Naive thymus-derived CD8-positive, alpha-beta T cell (primary cell): ENCODE measurements around the gene UBE3B. TPM values are rescaled to one million over a fixed set of nuclear protein-coding genes. Genes with fewer than 3 reads are reported as not detected.

ENCODE experiments used
- ATAC-seq, 2 donors: fragments of 150-1000 bp; cut with Tn5 transposase in 1 of 2; sonication (Bioruptor Pico), chemical (Tn5 transposase) in 1 of 2; 1 replicate in 1 of 2; 2 replicates in 1 of 2; pipeline ENCODE4 v1.10.0; 2021; ENCODE audit warnings: mild to moderate bottlenecking in 2 of 2, moderate library complexity in 2 of 2
- POLR2A ChIA-PET: fragments of 350-600 bp; sonication (Branson Sonifier 250); formaldehyde crosslinking; loops from one replicate; lab custom pipeline; 2021; ENCODE audit warnings: antibody characterized with exemption; lab: Charles Lee
- DNase-seq, 10 donors: peaks; one replicate each; pipeline versions ENCODE4 v3.0.0 to v3.0.0-alpha.2; 2020 to 2022
- H3K27ac Mint-ChIP-seq, 10 donors: one replicate each; pipeline ENCODE4 v1.8.0; 2020 to 2022; ENCODE audit warnings: mild to moderate bottlenecking in 10 of 10, mixed read lengths in 10 of 10, moderate library complexity in 4 of 10, inconsistent platforms in 1 of 10
- H3K27me3 Mint-ChIP-seq, 5 donors: one replicate each; pipeline ENCODE4 v1.8.0; 2021 to 2022; ENCODE audit warnings: mixed read lengths in 5 of 5
- H3K36me3 Mint-ChIP-seq, 3 donors: one replicate each; pipeline ENCODE4 v1.8.0; 2020 to 2022; ENCODE audit warnings: mixed read lengths in 3 of 3, mild to moderate bottlenecking in 2 of 3, inconsistent platforms in 1 of 3
- H3K4me1 Mint-ChIP-seq, 4 donors: one replicate each; pipeline ENCODE4 v1.8.0; 2021 to 2022; ENCODE audit warnings: mixed read lengths in 4 of 4
- H3K4me3 Mint-ChIP-seq, 10 donors: one replicate each; pipeline ENCODE4 v1.8.0; 2020 to 2022; ENCODE audit warnings: mild to moderate bottlenecking in 10 of 10, mixed read lengths in 10 of 10, moderate library complexity in 6 of 10, inconsistent platforms in 1 of 10
- H3K9me3 Mint-ChIP-seq, 9 donors: one replicate each; pipeline ENCODE4 v1.8.0; 2020 to 2022; ENCODE audit warnings: mixed read lengths in 9 of 9, mild to moderate bottlenecking in 3 of 9, inconsistent platforms in 1 of 9, moderate library complexity in 1 of 9
- polyA plus RNA-seq, 3 donors: library from polyadenylated mRNA; unstranded; fragments of 300-500 nt; fragmentation: Illumina TruSeq; gene quantifications; one replicate each; pipeline ENCODE4 v1.2.3, GENCODE V29; 2021
- total RNA-seq, 8 experiments: library from RNA in 2 of 8; stranded (reverse) in 2 of 8; gene quantifications; one replicate each; pipeline ENCODE4 v1.2.3 and lab custom pipeline; 2021 to 2026

Gene UBE3B
- total and polyA plus RNA-seq, 5 experiments from 2014 or later = 14.0 to 48.7 (median 19.4) TPM

- Mint-ChIP-seq H3K9me3 (no peaks in the 10 kb centered on the region), H3K4me3 (no peak overlapping the region), H3K27me3 (peaks cover 7 to 23% (median 8%) of the 10 kb centered on the region in 5 donors), H3K27ac (no peak overlapping the region), H3K4me1 (peaks cover 4 to 35% (median 9%) of the 10 kb centered on the region in 4 donors), H3K36me3 (no peaks in the 10 kb centered on the region)
- DNase-seq = no peak
- ATAC-seq = no peak
- POLR2A ChIA-PET = no interaction called here
These were observed 65.4 kb downstream of the UBE3B start for GRCh38 chr12:109542876-109543275.

- DNase-seq (peak in 1 of 10 donors; percentile 6), ATAC-seq (no peak)
- no peaks in the 10 kb centered on the region for H3K36me3 Mint-ChIP-seq
- H3K27ac Mint-ChIP-seq = peak overlapping the region in 2 of 10 donors; percentile 42 to 76
- no peaks in the 10 kb centered on the region for H3K9me3 Mint-ChIP-seq
- H3K4me1 Mint-ChIP-seq = peaks cover 4 to 37% (median 9%) of the 10 kb centered on the region in 4 donors
- H3K27me3 Mint-ChIP-seq = peaks cover 7 to 31% (median 10%) of the 10 kb centered on the region in 5 donors
- H3K4me3 Mint-ChIP-seq = peak overlapping the region in 2 of 10 donors; percentile 17 to 69
- POLR2A ChIA-PET = no interaction called here
These were observed 67.6 kb downstream of the UBE3B start for GRCh38 chr12:109544955-109545531.

- no peak overlapping the region for H3K4me3 Mint-ChIP-seq
- ATAC-seq (no peak), DNase-seq (no peak)
- POLR2A ChIA-PET = no interaction called here
- H3K4me1 Mint-ChIP-seq = peaks cover 4 to 37% (median 9%) of the 10 kb centered on the region in 4 donors
- no peaks in the 10 kb centered on the region for H3K36me3 Mint-ChIP-seq
- H3K9me3 Mint-ChIP-seq = no peaks in the 10 kb centered on the region
- H3K27ac Mint-ChIP-seq = no peak overlapping the region
- H3K27me3 Mint-ChIP-seq = peaks cover 7 to 31% (median 10%) of the 10 kb centered on the region in 5 donors
These were observed 68.4 kb downstream of the UBE3B start for GRCh38 chr12:109545826-109546225.

- Mint-ChIP-seq H3K9me3 (no peaks in the 10 kb centered on the region), H3K4me3 (no peak overlapping the region), H3K27me3 (peaks cover 7 to 31% (median 10%) of the 10 kb centered on the region in 5 donors), H3K27ac (no peak overlapping the region), H3K4me1 (peaks cover 4 to 37% (median 9%) of the 10 kb centered on the region in 4 donors), H3K36me3 (no peaks in the 10 kb centered on the region)
- ATAC-seq (no peak), DNase-seq (no peak)
- POLR2A ChIA-PET = no interaction called here
These were observed 69.9 kb downstream of the UBE3B start for GRCh38 chr12:109547286-109547685.

GRCh38 chr12:109548258-109548657, 70.8 kb downstream of the UBE3B start:
- H3K27me3 Mint-ChIP-seq = peaks cover 7 to 31% (median 10%) of the 10 kb centered on the region in 5 donors
- H3K27ac Mint-ChIP-seq = no peak overlapping the region
- H3K4me1 Mint-ChIP-seq = peaks cover 4 to 31% (median 9%) of the 10 kb centered on the region in 4 donors
- no peaks in the 10 kb centered on the region for H3K36me3 Mint-ChIP-seq
- ATAC-seq (no peak), DNase-seq (no peak)
- H3K9me3 Mint-ChIP-seq = no peaks in the 10 kb centered on the region
- POLR2A ChIA-PET = no interaction called here
- H3K4me3 Mint-ChIP-seq = no peak overlapping the region

- DNase-seq = peak in 1 of 10 donors; percentile 36
- no peaks in the 10 kb centered on the region for H3K9me3 Mint-ChIP-seq
- H3K4me1 Mint-ChIP-seq = peaks cover 4 to 23% (median 7%) of the 10 kb centered on the region in 4 donors
- no peak for ATAC-seq
- POLR2A ChIA-PET = no interaction called here
- H3K36me3 Mint-ChIP-seq = no peaks in the 10 kb centered on the region
- peaks cover 7 to 29% (median 10%) of the 10 kb centered on the region in 5 donors for H3K27me3 Mint-ChIP-seq
- no peak overlapping the region for H3K4me3 Mint-ChIP-seq
- no peak overlapping the region for H3K27ac Mint-ChIP-seq
These were observed 72.3 kb downstream of the UBE3B start for GRCh38 chr12:109549613-109550270.

GRCh38 chr12:109550281-109550680, 72.8 kb downstream of the UBE3B start:
- Mint-ChIP-seq H3K9me3 (no peaks in the 10 kb centered on the region), H3K4me3 (no peak overlapping the region), H3K4me1 (peaks cover 0 to 18% (median 1%) of the 10 kb centered on the region in 4 donors), H3K36me3 (no peaks in the 10 kb centered on the region), H3K27me3 (peaks cover 7 to 26% (median 10%) of the 10 kb centered on the region in 5 donors), H3K27ac (no peak overlapping the region)
- ATAC-seq (no peak), DNase-seq (no peak)
- POLR2A ChIA-PET = no interaction called here

- Mint-ChIP-seq H3K27ac (no peak overlapping the region), H3K4me3 (no peak overlapping the region), H3K27me3 (peaks cover 7 to 23% (median 10%) of the 10 kb centered on the region in 5 donors), H3K9me3 (no peaks in the 10 kb centered on the region), H3K36me3 (no peaks in the 10 kb centered on the region), H3K4me1 (peaks cover 0 to 10% (median 0%) of the 10 kb centered on the region in 4 donors)
- ATAC-seq (no peak), DNase-seq (no peak)
- POLR2A ChIA-PET = no interaction called here
These were observed 73.7 kb downstream of the UBE3B start for GRCh38 chr12:109551108-109551507.

- POLR2A ChIA-PET = interaction anchor here (0.6 kb wide), 1 partner anchor 60 kb away, joined by 5 read pairs; no protein-coding TSS in a partner anchor
- H3K4me1 Mint-ChIP-seq = peaks cover 0 to 2% (median 0%) of the 10 kb centered on the region in 4 donors
- H3K27ac Mint-ChIP-seq = peak overlapping the region in 1 of 10 donors; percentile 53
- H3K4me3 Mint-ChIP-seq = no peak overlapping the region
- no peak for ATAC-seq
- no peaks in the 10 kb centered on the region for H3K36me3 Mint-ChIP-seq
- H3K27me3 Mint-ChIP-seq = peaks cover 0 to 7% (median 1%) of the 10 kb centered on the region in 5 donors
- no peak for DNase-seq
- H3K9me3 Mint-ChIP-seq = no peaks in the 10 kb centered on the region
These were observed 75.5 kb downstream of the UBE3B start for GRCh38 chr12:109552971-109553370.

- no peaks in the 10 kb centered on the region for H3K9me3 Mint-ChIP-seq
- DNase-seq (no peak), ATAC-seq (no peak)
- H3K4me1 Mint-ChIP-seq = peaks cover 0 to 2% (median 0%) of the 10 kb centered on the region in 4 donors
- POLR2A ChIA-PET = no interaction called here
- H3K27ac Mint-ChIP-seq = peak overlapping the region in 1 of 10 donors; percentile 38
- H3K27me3 Mint-ChIP-seq = peaks cover 0 to 2% (median 1%) of the 10 kb centered on the region in 5 donors
- H3K36me3 Mint-ChIP-seq = no peaks in the 10 kb centered on the region
- no peak overlapping the region for H3K4me3 Mint-ChIP-seq
These were observed 76.0 kb downstream of the UBE3B start for GRCh38 chr12:109553483-109553882.

- Mint-ChIP-seq H3K27ac (no peak overlapping the region), H3K4me3 (no peak overlapping the region), H3K4me1 (peaks cover 0 to 2% (median 0%) of the 10 kb centered on the region in 4 donors), H3K27me3 (peaks cover 0 to 1% (median 0%) of the 10 kb centered on the region in 5 donors), H3K9me3 (no peaks in the 10 kb centered on the region), H3K36me3 (no peaks in the 10 kb centered on the region)
- DNase-seq (no peak), ATAC-seq (no peak)
- POLR2A ChIA-PET = no interaction called here
These were observed 76.6 kb downstream of the UBE3B start for GRCh38 chr12:109553906-109554500.

GRCh38 chr12:109554761-109555160, 77.3 kb downstream of the UBE3B start:
- Mint-ChIP-seq H3K36me3 (no peaks in the 10 kb centered on the region), H3K27me3 (peaks cover 0 to 1% (median 0%) of the 10 kb centered on the region in 5 donors), H3K4me1 (no peaks in the 10 kb centered on the region), H3K27ac (no peak overlapping the region), H3K4me3 (no peak overlapping the region), H3K9me3 (no peaks in the 10 kb centered on the region)
- ATAC-seq (no peak), DNase-seq (no peak)
- POLR2A ChIA-PET = no interaction called here
